Tibial nerve (tissue), 4 donors: ENCODE data around the gene ZNF385D. TPM values are rescaled to one million over a fixed set of nuclear protein-coding genes. Genes with fewer than 3 reads are reported as not detected.

Source experiments
- DNase-seq, 2 donors: peaks; one replicate each; pipeline ENCODE4 v3.0.0-alpha.2; 2019; ENCODE audit warnings: low spot score in 2 of 2
- H3K27ac ChIP-seq, 4 donors: fragments of 200-600 bp; sonication (generic) in 3 of 4; one replicate each; pipeline ENCODE4 v1.5.1; 2017 to 2019; ENCODE audit warnings: mild to moderate bottlenecking in 1 of 4
- H3K27me3 ChIP-seq, 2 donors: fragments of 200-600 bp; sonication (generic) in 1 of 2; one replicate each; pipeline versions ENCODE4 v1.5.1 to v1.6.0; 2017 to 2019
- H3K36me3 ChIP-seq, 3 donors: fragments of 200-600 bp; sonication (generic); one replicate each; pipeline ENCODE4 v1.5.1; 2018 to 2019
- H3K4me1 ChIP-seq, 4 donors: fragments of 200-600 bp; sonication (generic) in 3 of 4; one replicate each; pipeline ENCODE4 v1.5.1; 2017 to 2019
- H3K4me3 ChIP-seq, 4 donors: fragments of 200-600 bp; sonication (generic) in 3 of 4; one replicate each; pipeline ENCODE4 v1.5.1; 2017 to 2019; ENCODE audit warnings: mild to moderate bottlenecking in 1 of 4, moderate library complexity in 1 of 4
- H3K9me3 ChIP-seq, 4 donors: fragments of 200-600 bp; sonication (generic) in 3 of 4; one replicate each; pipeline ENCODE4 v1.5.1; 2017 to 2019
- CTCF ChIP-seq, 5 experiments: fragments of 200-600 bp in 3 of 5; fragments of 450-650 bp in 2 of 5; sonication (generic) in 3 of 5; IDR thresholded peaks; one replicate each; pipeline ENCODE4 v1.5.1; 2016 to 2019; ENCODE audit warnings: antibody characterized with exemption in 5 of 5, mild to moderate bottlenecking in 3 of 5, moderate library complexity in 2 of 5
- EP300 ChIP-seq, 2 donors: sonication (generic); formaldehyde crosslinking; IDR thresholded peaks; one replicate each; pipeline ENCODE4 v1.6.1; 2017; ENCODE audit warnings: antibody characterized with exemption in 2 of 2, mild to moderate bottlenecking in 1 of 2
- POLR2A ChIP-seq, 2 donors: fragments of 450-650 bp; IDR thresholded peaks; one replicate each; pipeline ENCODE4 v1.6.1; 2017; ENCODE audit warnings: antibody characterized with exemption in 2 of 2, mild to moderate bottlenecking in 2 of 2, moderate library complexity in 2 of 2
- WGBS, 2 donors: methylation state at CpG; one replicate each; pipeline ENCODE4 v1.1.5; 2018; 5-methylcytosine and 5-hydroxymethylcytosine counted together
- total RNA-seq, 4 donors: library from RNA; depleted of rRNA; stranded (reverse); fragments of >200 nt; gene quantifications; one replicate each; pipeline ENCODE4 v1.1.0, GENCODE V29; 2016

ZNF385D gene
- total RNA-seq, 4 donors from 2014 or later = 2.7 to 9.0 (median 4.4) TPM

GRCh38 chr3:21528291-21528995 lies 222.6 kb downstream of the ZNF385D start:
- H3K9me3 ChIP-seq = no peaks in the 10 kb centered on the region
- H3K36me3 ChIP-seq = no peaks in the 10 kb centered on the region
- no peak for DNase-seq
- H3K4me1 ChIP-seq = no peaks in the 10 kb centered on the region
- WGBS, 2 donors = 51 to 54% methylated on average over 2 of the region's 2 CpGs
- no peak overlapping the region for H3K27ac ChIP-seq
- no peaks in the 10 kb centered on the region for H3K27me3 ChIP-seq
- H3K4me3 ChIP-seq = no peak overlapping the region
- TF ChIP-seq CTCF (IDR thresholded peaks at IDR 0.05) (no peak), POLR2A (IDR thresholded peaks at IDR 0.05) (no peak), EP300 (IDR thresholded peaks at IDR 0.05) (no peak)

GRCh38 chr3:21526461-21526860 lies 224.5 kb downstream of the ZNF385D start:
- Histone ChIP-seq H3K27ac (no peak overlapping the region), H3K27me3 (no peaks in the 10 kb centered on the region), H3K4me1 (no peaks in the 10 kb centered on the region), H3K4me3 (no peak overlapping the region), H3K9me3 (no peaks in the 10 kb centered on the region), H3K36me3 (no peaks in the 10 kb centered on the region)
- TF ChIP-seq CTCF (IDR thresholded peaks at IDR 0.05) (no peak), POLR2A (IDR thresholded peaks at IDR 0.05) (no peak), EP300 (IDR thresholded peaks at IDR 0.05) (no peak)
- no peak for DNase-seq
- 93 to 94% methylated on average over 4 of the region's 4 CpGs for WGBS, 2 donors

- Histone ChIP-seq H3K4me1 (no peaks in the 10 kb centered on the region), H3K4me3 (no peak overlapping the region), H3K27me3 (no peaks in the 10 kb centered on the region), H3K36me3 (no peaks in the 10 kb centered on the region), H3K9me3 (no peaks in the 10 kb centered on the region), H3K27ac (no peak overlapping the region)
- 55 to 67% methylated on average over 2 of the region's 2 CpGs for WGBS, 2 donors
- TF ChIP-seq CTCF (IDR thresholded peaks at IDR 0.05) = no peak
- no peak for TF ChIP-seq EP300 (IDR thresholded peaks at IDR 0.05)
- no peak for TF ChIP-seq POLR2A (IDR thresholded peaks at IDR 0.05)
- DNase-seq = no peak
These were observed 226.9 kb downstream of the ZNF385D start for GRCh38 chr3:21524133-21524532.

- Histone ChIP-seq H3K4me1 (no peaks in the 10 kb centered on the region), H3K36me3 (no peaks in the 10 kb centered on the region), H3K4me3 (no peak overlapping the region), H3K27me3 (no peaks in the 10 kb centered on the region), H3K9me3 (no peaks in the 10 kb centered on the region), H3K27ac (no peak overlapping the region)
- TF ChIP-seq POLR2A (IDR thresholded peaks at IDR 0.05) (no peak), EP300 (IDR thresholded peaks at IDR 0.05) (no peak), CTCF (IDR thresholded peaks at IDR 0.05) (no peak)
- no peak for DNase-seq
- 38 to 49% methylated on average over 4 of the region's 4 CpGs for WGBS, 2 donors
These were observed 230.7 kb downstream of the ZNF385D start for GRCh38 chr3:21520106-21520963.

- Histone ChIP-seq H3K27ac (no peak overlapping the region), H3K36me3 (no peaks in the 10 kb centered on the region), H3K27me3 (no peaks in the 10 kb centered on the region), H3K4me3 (no peak overlapping the region), H3K4me1 (no peaks in the 10 kb centered on the region), H3K9me3 (no peaks in the 10 kb centered on the region)
- no peak for DNase-seq
- no peak for TF ChIP-seq CTCF (IDR thresholded peaks at IDR 0.05)
- no peak for TF ChIP-seq EP300 (IDR thresholded peaks at IDR 0.05)
- no peak for TF ChIP-seq POLR2A (IDR thresholded peaks at IDR 0.05)
- 65 to 67% methylated on average over 3 of the region's 3 CpGs for WGBS, 2 donors
These were observed 233.8 kb downstream of the ZNF385D start for GRCh38 chr3:21517184-21517583.
